ENCODE results near the gene HBM.
"Not testable (repeated sequence)": the region's sequence is repeated elsewhere in the genome, so short reads cannot be mapped to it uniquely, and the experiment has no call there.

HBM gene

GRCh38 chr16:165539-166374, at the start of gene HBM:
Gene HBM, plus strand, starts transcription at chr16:165978. Its CDS starts 20 bp downstream, at chr16:165998.
- H3K36me3 ChIP-seq (ENCODE audit: control insufficient read depth, insufficient read depth, low read length), result no peaks in the 10 kb centered on the region
- H3K4me1 ChIP-seq (ENCODE audit: control insufficient read depth, insufficient read depth, low read length), result peaks cover 15% of the 10 kb centered on the region
- H3K9me3 ChIP-seq (ENCODE audit: control insufficient read depth, insufficient read depth, low read length), result no peaks in the 10 kb centered on the region
- H3K9ac ChIP-seq (ENCODE audit: low read depth, low read length), result no peak within 1 kb of the TSS
- peak within 1 kb of the TSS; percentile 51 for H3K4me3 ChIP-seq (ENCODE audit: low read depth, low read length)
- no peak within 1 kb of the TSS for H3K27ac ChIP-seq (ENCODE audit: low read depth, low read length)
- H3K27me3 ChIP-seq (ENCODE audit: control insufficient read depth, insufficient read depth, low read length), result peaks cover 70% of the 10 kb centered on the region

- H3K4me3 ChIP-seq (ENCODE audit: low read depth, low read length), result no peak overlapping the region
- peaks cover 34% of the 10 kb centered on the region for H3K36me3 ChIP-seq (ENCODE audit: control insufficient read depth, insufficient read depth, low read length)
- no peak overlapping the region for H3K27ac ChIP-seq (ENCODE audit: low read depth, low read length)
- H3K9ac ChIP-seq (ENCODE audit: low read depth, low read length), result no peak overlapping the region
- peaks cover 7% of the 10 kb centered on the region; the same call in 1 of the 2 replicates for H3K4me1 ChIP-seq (ENCODE audit: control insufficient read depth, insufficient read depth, low read length)
- no peaks in the 10 kb centered on the region for H3K27me3 ChIP-seq (ENCODE audit: control insufficient read depth, insufficient read depth, low read length)
- H3K9me3 ChIP-seq (ENCODE audit: control insufficient read depth, insufficient read depth, low read length), result no peaks in the 10 kb centered on the region
These were observed 49.8 kb upstream of the HBM start for GRCh38 chr16:116015-116414.

GRCh38 chr16:117379-118365, 48.1 kb upstream of the HBM start:
- H3K4me3 ChIP-seq (ENCODE audit: low read depth, low read length), result no peak overlapping the region
- H3K4me1 ChIP-seq (ENCODE audit: control insufficient read depth, insufficient read depth, low read length), result peaks cover 7% of the 10 kb centered on the region; the same call in 1 of the 2 replicates
- no peak overlapping the region for H3K27ac ChIP-seq (ENCODE audit: low read depth, low read length)
- H3K27me3 ChIP-seq (ENCODE audit: control insufficient read depth, insufficient read depth, low read length), result no peaks in the 10 kb centered on the region
- peaks cover 23% of the 10 kb centered on the region; the same call in 1 of the 2 replicates for H3K36me3 ChIP-seq (ENCODE audit: control insufficient read depth, insufficient read depth, low read length)
- no peaks in the 10 kb centered on the region for H3K9me3 ChIP-seq (ENCODE audit: control insufficient read depth, insufficient read depth, low read length)
- H3K9ac ChIP-seq (ENCODE audit: low read depth, low read length), result no peak overlapping the region

GRCh38 chr16:118857-119256, 46.9 kb upstream of the HBM start:
- Histone ChIP-seq H3K4me3 (ENCODE audit: low read depth, low read length) (no peak overlapping the region), H3K9ac (ENCODE audit: low read depth, low read length) (no peak overlapping the region), H3K36me3 (ENCODE audit: control insufficient read depth, insufficient read depth, low read length) (peaks cover 23% of the 10 kb centered on the region; the same call in 1 of the 2 replicates), H3K27ac (ENCODE audit: low read depth, low read length) (no peak overlapping the region), H3K27me3 (ENCODE audit: control insufficient read depth, insufficient read depth, low read length) (no peaks in the 10 kb centered on the region), H3K4me1 (ENCODE audit: control insufficient read depth, insufficient read depth, low read length) (0 out of 2 replicates have a peak, but pooled peaks cover 3% of the 10 kb centered on the region), H3K9me3 (ENCODE audit: control insufficient read depth, insufficient read depth, low read length) (no peaks in the 10 kb centered on the region)

- Histone ChIP-seq H3K4me3 (ENCODE audit: low read depth, low read length) (no peak overlapping the region), H3K27me3 (ENCODE audit: control insufficient read depth, insufficient read depth, low read length) (no peaks in the 10 kb centered on the region), H3K9me3 (ENCODE audit: control insufficient read depth, insufficient read depth, low read length) (no peaks in the 10 kb centered on the region), H3K4me1 (ENCODE audit: control insufficient read depth, insufficient read depth, low read length) (0 out of 2 replicates have a peak, but pooled peaks cover 3% of the 10 kb centered on the region), H3K36me3 (ENCODE audit: control insufficient read depth, insufficient read depth, low read length) (peaks cover 20% of the 10 kb centered on the region; the same call in 1 of the 2 replicates), H3K9ac (ENCODE audit: low read depth, low read length) (no peak overlapping the region), H3K27ac (ENCODE audit: low read depth, low read length) (no peak overlapping the region)
These were observed 46.5 kb upstream of the HBM start for GRCh38 chr16:119295-119694.

- Histone ChIP-seq H3K27ac (ENCODE audit: low read depth, low read length) (no peak overlapping the region), H3K36me3 (ENCODE audit: control insufficient read depth, insufficient read depth, low read length) (peaks cover 16% of the 10 kb centered on the region; the same call in 1 of the 2 replicates), H3K9me3 (ENCODE audit: control insufficient read depth, insufficient read depth, low read length) (no peaks in the 10 kb centered on the region), H3K27me3 (ENCODE audit: control insufficient read depth, insufficient read depth, low read length) (no peaks in the 10 kb centered on the region), H3K4me1 (ENCODE audit: control insufficient read depth, insufficient read depth, low read length) (0 out of 2 replicates have a peak, but pooled peaks cover 3% of the 10 kb centered on the region), H3K9ac (ENCODE audit: low read depth, low read length) (no peak overlapping the region), H3K4me3 (ENCODE audit: low read depth, low read length) (no peak overlapping the region)
These were observed 45.8 kb upstream of the HBM start for GRCh38 chr16:119835-120491.

- no peak overlapping the region for H3K27ac ChIP-seq (ENCODE audit: low read depth, low read length)
- H3K9ac ChIP-seq (ENCODE audit: low read depth, low read length), result no peak overlapping the region
- no peak overlapping the region for H3K4me3 ChIP-seq (ENCODE audit: low read depth, low read length)
- H3K27me3 ChIP-seq (ENCODE audit: control insufficient read depth, insufficient read depth, low read length), result no peaks in the 10 kb centered on the region
- 0 out of 2 replicates have a peak, but pooled peaks cover 3% of the 10 kb centered on the region for H3K4me1 ChIP-seq (ENCODE audit: control insufficient read depth, insufficient read depth, low read length)
- H3K9me3 ChIP-seq (ENCODE audit: control insufficient read depth, insufficient read depth, low read length), result no peaks in the 10 kb centered on the region
- peaks cover 16% of the 10 kb centered on the region; the same call in 1 of the 2 replicates for H3K36me3 ChIP-seq (ENCODE audit: control insufficient read depth, insufficient read depth, low read length)
These were observed 45.0 kb upstream of the HBM start for GRCh38 chr16:120756-121155.

GRCh38 chr16:122361-122760, 43.4 kb upstream of the HBM start:
- 0 out of 2 replicates have a peak, but pooled peaks cover 3% of the 10 kb centered on the region for H3K4me1 ChIP-seq (ENCODE audit: control insufficient read depth, insufficient read depth, low read length)
- no peaks in the 10 kb centered on the region for H3K9me3 ChIP-seq (ENCODE audit: control insufficient read depth, insufficient read depth, low read length)
- no peak overlapping the region for H3K9ac ChIP-seq (ENCODE audit: low read depth, low read length)
- no peaks in the 10 kb centered on the region for H3K27me3 ChIP-seq (ENCODE audit: control insufficient read depth, insufficient read depth, low read length)
- no peak overlapping the region for H3K4me3 ChIP-seq (ENCODE audit: low read depth, low read length)
- H3K27ac ChIP-seq (ENCODE audit: low read depth, low read length), result no peak overlapping the region
- peaks cover 3% of the 10 kb centered on the region; the same call in 1 of the 2 replicates for H3K36me3 ChIP-seq (ENCODE audit: control insufficient read depth, insufficient read depth, low read length)

GRCh38 chr16:123558-124350, 42.0 kb upstream of the HBM start:
- not testable (repeated sequence) for H3K9ac ChIP-seq (ENCODE audit: low read depth, low read length); H3K4me1 ChIP-seq (ENCODE audit: control insufficient read depth, insufficient read depth, low read length); H3K4me3 ChIP-seq (ENCODE audit: low read depth, low read length); H3K27me3 ChIP-seq (ENCODE audit: control insufficient read depth, insufficient read depth, low read length); H3K27ac ChIP-seq (ENCODE audit: low read depth, low read length); H3K9me3 ChIP-seq (ENCODE audit: control insufficient read depth, insufficient read depth, low read length); H3K36me3 ChIP-seq (ENCODE audit: control insufficient read depth, insufficient read depth, low read length)

- no peaks in the 10 kb centered on the region for H3K9me3 ChIP-seq (ENCODE audit: control insufficient read depth, insufficient read depth, low read length)
- no peaks in the 10 kb centered on the region for H3K27me3 ChIP-seq (ENCODE audit: control insufficient read depth, insufficient read depth, low read length)
- no peak overlapping the region for H3K9ac ChIP-seq (ENCODE audit: low read depth, low read length)
- H3K36me3 ChIP-seq (ENCODE audit: control insufficient read depth, insufficient read depth, low read length), result peaks cover 3% of the 10 kb centered on the region; the same call in 1 of the 2 replicates
- H3K4me1 ChIP-seq (ENCODE audit: control insufficient read depth, insufficient read depth, low read length), result no peaks in the 10 kb centered on the region
- H3K27ac ChIP-seq (ENCODE audit: low read depth, low read length), result no peak overlapping the region
- H3K4me3 ChIP-seq (ENCODE audit: low read depth, low read length), result no peak overlapping the region
These were observed 40.8 kb upstream of the HBM start for GRCh38 chr16:125011-125410.
